ENCODE results near the gene SRI.
A peak's percentile ranks its signal among the peaks of the same experiment; 100 is the strongest.

The SRI gene

GRCh38 chr7:88172842-88173241 is 47.0 kb downstream of the SRI start:
- peak in 1 of 3 donors; percentile 21 for DNase-seq

GRCh38 chr7:88169717-88170320 is 50.0 kb downstream of the SRI start:
- peak; percentile 15 to 46 (median 43) for DNase-seq

GRCh38 chr7:88167721-88168120 is 52.1 kb downstream of the SRI start:
- no peak for DNase-seq

GRCh38 chr7:88167223-88167622 is 52.6 kb downstream of the SRI start:
- DNase-seq: no peak

- DNase-seq: peak; percentile 40 to 63 (median 59)
Observed at GRCh38 chr7:88165697-88166096, 54.1 kb downstream of the SRI start.

GRCh38 chr7:88159741-88160140 is 60.1 kb downstream of the SRI start:
- peak; percentile 31 to 51 (median 48) for DNase-seq

- DNase-seq: no peak
Observed at GRCh38 chr7:88156356-88156755, 63.5 kb downstream of the SRI start.

GRCh38 chr7:88155756-88156155 is 64.1 kb downstream of the SRI start:
- no peak for DNase-seq
